MCF 10A (cell line): ENCODE results near the gene ZNF628. TPM values are rescaled to one million over a fixed set of nuclear protein-coding genes. Genes with fewer than 3 reads are reported as not detected.
A peak's percentile ranks its signal among the peaks of the same experiment; 100 is the strongest.

ENCODE experiments used
- BruUV-seq: library from RNA; stranded (reverse); fragments of 400-500 nt; replicated peaks from 2 replicates; lab custom pipeline; 2021; lab: Mats Ljungman, UMichigan
- CTCF ChIA-PET: fragments of 300-600 bp; sonication (Branson Sonifier 250); formaldehyde crosslinking; extraction: SDS; loops from one replicate; lab custom pipeline; 2021; ENCODE audit warnings: antibody characterized with exemption, inconsistent platforms; lab: Yijun Ruan, JAX
- POLR2A ChIA-PET: fragments of 300-600, 350-650 bp; sonication (Branson Sonifier 250); formaldehyde crosslinking; extraction: SDS; loops from one replicate; lab custom pipeline; 2020; ENCODE audit warnings: antibody characterized with exemption, inconsistent platforms; lab: Yijun Ruan, JAX
- DNase-seq: peaks from one replicate; pipeline ENCODE4 v3.0.0-alpha.2; 2018; ENCODE audit not compliant: unreplicated experiment
- H3K27ac Mint-ChIP-seq: one replicate; pipeline ENCODE4 v1.8.0; 2022; ENCODE audit warnings: mild to moderate bottlenecking, low read depth, mixed read lengths; ENCODE audit not compliant: unreplicated experiment
- H3K27me3 Mint-ChIP-seq: one replicate; pipeline ENCODE4 v1.8.0; 2022; ENCODE audit warnings: mixed read lengths; ENCODE audit not compliant: insufficient read depth, unreplicated experiment
- H3K36me3 Mint-ChIP-seq: one replicate; pipeline ENCODE4 v1.8.0; 2022; ENCODE audit warnings: mild to moderate bottlenecking, moderate library complexity, mixed read lengths; ENCODE audit not compliant: insufficient read depth, unreplicated experiment
- H3K4me1 Mint-ChIP-seq: one replicate; pipeline ENCODE4 v1.8.0; 2022; ENCODE audit warnings: mixed read lengths; ENCODE audit not compliant: insufficient read depth, unreplicated experiment
- H3K4me3 Mint-ChIP-seq: one replicate; pipeline ENCODE4 v1.8.0; 2022; ENCODE audit warnings: mild to moderate bottlenecking, moderate library complexity, mixed read lengths; ENCODE audit not compliant: unreplicated experiment
- H3K9me3 Mint-ChIP-seq: one replicate; pipeline ENCODE4 v1.8.0; 2022; ENCODE audit warnings: mixed read lengths; ENCODE audit not compliant: unreplicated experiment
- intact Hi-C: fragments of 100-400 bp; cut with micrococcal nuclease; formaldehyde crosslinking; loops from 2 replicates; pipeline ENCODE4 v1.14.1; 2022
- total RNA-seq: library from RNA; stranded (reverse); gene quantifications from 2 replicates; pipeline ENCODE4 v1.2.3, GENCODE V29; 2022
- TF ChIP-seq, protein P1 (sequence below): fragments of 200-600 bp; IDR thresholded peaks from one replicate; pipeline ENCODE4 v1.8.0; 2022; ENCODE audit warnings: antibody characterized with exemption, mild to moderate bottlenecking; ENCODE audit not compliant: unreplicated experiment

The ZNF628 gene
- total RNA-seq, 1 experiment from 2014 or later = 12.1 TPM

DNA sequence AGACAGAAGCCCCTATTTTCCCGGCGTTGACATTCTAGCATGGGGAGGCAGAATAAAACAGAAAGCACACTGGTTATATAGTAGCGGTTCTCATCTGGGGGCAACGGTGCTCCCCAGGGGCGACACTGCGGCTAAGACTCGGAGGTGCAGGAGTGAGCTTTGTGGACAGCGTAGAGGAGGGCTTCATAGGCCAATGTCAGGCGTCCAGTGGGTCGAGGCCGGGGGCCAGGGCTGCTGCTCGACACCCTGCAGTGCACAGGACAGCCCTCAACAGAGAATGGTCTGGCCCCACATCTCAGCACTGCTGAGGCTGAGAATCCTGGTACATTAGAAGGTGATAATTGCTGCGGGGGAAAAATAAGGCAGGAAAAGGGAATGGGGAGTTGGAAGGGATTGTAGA is 1.5 kb downstream of the ZNF628 start:
- Mint-ChIP-seq H3K9me3 (no peaks in the 10 kb centered on the region), H3K4me1 (peaks cover 33% of the 10 kb centered on the region), H3K36me3 (no peaks in the 10 kb centered on the region), H3K27ac (peak overlapping the region; percentile 75), H3K4me3 (peak overlapping the region; percentile 89), H3K27me3 (no peaks in the 10 kb centered on the region)
- TF ChIP-seq, protein P1, sequence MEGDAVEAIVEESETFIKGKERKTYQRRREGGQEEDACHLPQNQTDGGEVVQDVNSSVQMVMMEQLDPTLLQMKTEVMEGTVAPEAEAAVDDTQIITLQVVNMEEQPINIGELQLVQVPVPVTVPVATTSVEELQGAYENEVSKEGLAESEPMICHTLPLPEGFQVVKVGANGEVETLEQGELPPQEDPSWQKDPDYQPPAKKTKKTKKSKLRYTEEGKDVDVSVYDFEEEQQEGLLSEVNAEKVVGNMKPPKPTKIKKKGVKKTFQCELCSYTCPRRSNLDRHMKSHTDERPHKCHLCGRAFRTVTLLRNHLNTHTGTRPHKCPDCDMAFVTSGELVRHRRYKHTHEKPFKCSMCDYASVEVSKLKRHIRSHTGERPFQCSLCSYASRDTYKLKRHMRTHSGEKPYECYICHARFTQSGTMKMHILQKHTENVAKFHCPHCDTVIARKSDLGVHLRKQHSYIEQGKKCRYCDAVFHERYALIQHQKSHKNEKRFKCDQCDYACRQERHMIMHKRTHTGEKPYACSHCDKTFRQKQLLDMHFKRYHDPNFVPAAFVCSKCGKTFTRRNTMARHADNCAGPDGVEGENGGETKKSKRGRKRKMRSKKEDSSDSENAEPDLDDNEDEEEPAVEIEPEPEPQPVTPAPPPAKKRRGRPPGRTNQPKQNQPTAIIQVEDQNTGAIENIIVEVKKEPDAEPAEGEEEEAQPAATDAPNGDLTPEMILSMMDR = no peak
- no peak for DNase-seq
- BruUV-seq = no TSS peak
- ChIA-PET CTCF (interaction anchor here (1.8 to 4.2 kb wide), 3 partner anchors 11 to 337 kb away, joined by 4 to 42 read pairs (median 18); no protein-coding TSS in a partner anchor), POLR2A (interaction anchor here (1.4 to 2.4 kb wide), 2 partner anchors 31 to 145 kb away, joined by 5 to 22 read pairs; no protein-coding TSS in a partner anchor)
- intact Hi-C loops = no loop called here

DNA sequence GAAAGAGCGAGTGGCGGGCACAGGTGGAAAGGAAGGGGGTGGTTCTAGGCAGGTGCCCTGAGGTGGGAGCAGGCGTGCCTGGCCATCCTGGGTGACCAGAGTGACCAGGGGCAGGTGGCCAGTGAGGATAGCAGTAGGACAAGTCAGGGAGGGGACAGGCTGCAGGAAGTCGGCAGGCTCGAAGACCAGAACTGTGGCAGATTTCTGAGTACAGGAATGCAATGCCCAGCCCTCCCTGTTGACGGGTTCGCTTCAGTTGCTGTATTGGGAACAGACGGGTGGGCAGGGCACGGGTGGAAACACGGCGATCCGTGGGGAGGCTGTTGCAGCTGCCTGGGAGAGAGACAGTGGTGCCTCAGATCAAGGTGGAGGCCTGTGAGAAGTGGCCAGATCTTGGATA is 1.9 kb downstream of the ZNF628 start:
- no peak for DNase-seq
- Mint-ChIP-seq H3K27ac (peak overlapping the region; percentile 75), H3K27me3 (no peaks in the 10 kb centered on the region), H3K36me3 (no peaks in the 10 kb centered on the region), H3K4me1 (peaks cover 33% of the 10 kb centered on the region), H3K4me3 (peak overlapping the region; percentile 89), H3K9me3 (no peaks in the 10 kb centered on the region)
- ChIA-PET POLR2A (no interaction called here), CTCF (interaction anchor here (1.0 to 4.2 kb wide), 5 partner anchors 11 to 338 kb away, joined by 4 to 42 read pairs (median 5); partner anchors contain the start of gene ZNF865)
- TF ChIP-seq, protein P1 = no peak
- intact Hi-C loops = no loop called here
- BruUV-seq = no TSS peak

DNA sequence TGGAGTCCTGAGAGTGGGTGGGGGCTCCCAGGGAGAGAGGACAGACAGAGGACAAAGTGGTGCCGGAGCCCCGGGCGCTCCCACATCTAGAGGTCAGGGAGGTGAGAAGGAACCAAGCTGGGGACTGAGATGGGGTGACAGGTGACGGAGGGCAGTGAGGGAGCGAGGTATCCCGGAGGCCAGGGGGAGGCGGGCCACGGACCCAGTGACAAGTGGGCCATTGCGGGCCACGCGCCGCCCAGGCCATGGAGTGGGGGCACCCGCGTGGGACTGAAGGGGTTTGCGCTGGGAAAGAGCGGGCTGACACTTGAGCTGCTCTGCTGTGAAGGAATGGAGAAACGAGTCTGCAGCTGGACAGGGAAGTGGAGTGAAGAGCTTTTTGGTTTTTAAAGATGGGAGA is 2.6 kb downstream of the ZNF628 start:
- no peak for DNase-seq
- ChIA-PET CTCF (interaction anchor here (0.6 to 1.8 kb wide), 6 partner anchors 11 to 338 kb away, joined by 3 to 9 read pairs (median 4); partner anchors contain the start of gene ZNF865), POLR2A (no interaction called here)
- TF ChIP-seq, protein P1 = no peak
- no TSS peak for BruUV-seq
- H3K4me3 Mint-ChIP-seq = no peak overlapping the region
- peak overlapping the region; percentile 75 for H3K27ac Mint-ChIP-seq
- H3K36me3 Mint-ChIP-seq = no peaks in the 10 kb centered on the region
- no peaks in the 10 kb centered on the region for H3K27me3 Mint-ChIP-seq
- peaks cover 33% of the 10 kb centered on the region for H3K4me1 Mint-ChIP-seq
- intact Hi-C loops = no loop called here
- H3K9me3 Mint-ChIP-seq = no peaks in the 10 kb centered on the region

DNA sequence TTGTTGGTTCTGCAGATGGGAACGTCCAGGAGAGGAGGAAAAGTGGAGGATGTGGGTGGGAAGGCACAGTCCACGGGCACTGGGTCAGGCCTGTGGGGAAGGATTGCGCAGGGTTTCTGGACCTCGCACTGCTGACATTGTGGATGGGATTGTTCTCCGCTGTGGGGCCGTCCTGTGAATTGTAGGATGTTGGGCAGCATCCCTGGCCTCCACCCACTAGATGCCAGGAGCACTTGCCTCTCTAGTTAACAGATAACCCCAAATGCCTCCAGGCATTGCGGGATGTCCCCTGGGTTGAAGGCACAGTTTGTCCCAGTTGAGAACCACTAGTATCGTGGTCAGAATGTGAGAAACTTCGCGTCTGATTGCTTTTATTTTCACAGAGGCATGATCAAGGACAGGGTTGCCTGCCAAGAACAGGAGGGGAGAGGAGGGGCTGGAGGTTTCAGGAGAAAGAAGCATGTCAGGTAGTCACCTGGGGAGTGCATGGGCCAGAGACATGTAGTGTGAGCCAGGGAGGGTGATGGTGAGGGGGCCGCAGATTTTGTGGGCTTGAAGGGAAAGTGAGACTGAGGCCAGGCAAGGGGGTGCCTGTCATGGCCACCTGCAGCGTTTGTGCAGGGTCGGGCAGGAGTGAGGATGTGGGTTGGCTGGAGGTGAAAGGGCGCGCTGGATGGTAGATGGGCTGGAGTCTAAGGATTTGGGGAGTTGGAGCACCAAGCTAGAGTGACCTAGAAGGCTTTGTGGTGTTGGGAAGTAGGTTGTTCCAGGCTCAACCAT is 3.2 kb downstream of the ZNF628 start:
- intact Hi-C loops = no loop called here
- CTCF ChIA-PET = interaction anchor here (0.6 to 1.8 kb wide), 5 partner anchors 12 to 1017 kb away, joined by 3 to 9 read pairs (median 5); partner anchors contain the start of gene ZNF865
- H3K27ac Mint-ChIP-seq = no peak overlapping the region
- POLR2A ChIA-PET = interaction anchor here (0.7 kb wide), 1 partner anchor 21 kb away, joined by 5 read pairs; no protein-coding TSS in a partner anchor
- peaks cover 33% of the 10 kb centered on the region for H3K4me1 Mint-ChIP-seq
- H3K27me3 Mint-ChIP-seq = no peaks in the 10 kb centered on the region
- no peak for DNase-seq
- BruUV-seq = no TSS peak
- H3K9me3 Mint-ChIP-seq = no peaks in the 10 kb centered on the region
- TF ChIP-seq, protein P1 = no peak
- H3K4me3 Mint-ChIP-seq = no peak overlapping the region
- no peaks in the 10 kb centered on the region for H3K36me3 Mint-ChIP-seq
